NCI-H146 treated with DMSO at 0.1 percent for 48 hours (cell line): ENCODE results near the gene RFX7.

Source experiments
- DNase-seq: peaks from one replicate; lab custom pipeline; 2025; ENCODE audit not compliant: unreplicated experiment; lab: John Stamatoyannopoulos, UW

RFX7 gene

GRCh38 chr15:56244811-56245576 is 1.3 kb upstream of the RFX7 start:
- DNase-seq = peak; percentile 2

- peak; percentile 71 for DNase-seq
Measured at GRCh38 chr15:56244038-56244810, 545 bp upstream of the RFX7 start.

GRCh38 chr15:56242576-56243162 is 1.0 kb downstream of the RFX7 start:
- peak; percentile 35 for DNase-seq

GRCh38 chr15:56241374-56242105 is 2.1 kb downstream of the RFX7 start:
- DNase-seq = no peak

- no peak for DNase-seq
Measured at GRCh38 chr15:56240390-56240789, 3.3 kb downstream of the RFX7 start.

- no peak for DNase-seq
Measured at GRCh38 chr15:56236197-56236596, 7.5 kb downstream of the RFX7 start.

- DNase-seq = no peak
Measured at GRCh38 chr15:56234804-56235203, 8.9 kb downstream of the RFX7 start.

- no peak for DNase-seq
Measured at GRCh38 chr15:56233549-56233948, 10.1 kb downstream of the RFX7 start.

GRCh38 chr15:56232058-56232457 is 11.6 kb downstream of the RFX7 start:
- no peak for DNase-seq

GRCh38 chr15:56228854-56229253 is 14.8 kb downstream of the RFX7 start:
- no peak for DNase-seq

GRCh38 chr15:56228352-56228751 is 15.3 kb downstream of the RFX7 start:
- no peak for DNase-seq

- no peak for DNase-seq
Measured at GRCh38 chr15:56227780-56228179, 15.9 kb downstream of the RFX7 start.

- DNase-seq = no peak
Measured at GRCh38 chr15:56227306-56227705, 16.4 kb downstream of the RFX7 start.

- no peak for DNase-seq
Measured at GRCh38 chr15:56225520-56225919, 18.2 kb downstream of the RFX7 start.

GRCh38 chr15:56222302-56222701 is 21.4 kb downstream of the RFX7 start:
- no peak for DNase-seq

- no peak for DNase-seq
Measured at GRCh38 chr15:56217341-56217740, 26.3 kb downstream of the RFX7 start.

- no peak for DNase-seq
Measured at GRCh38 chr15:56215769-56216168, 27.9 kb downstream of the RFX7 start.

GRCh38 chr15:56211960-56212550 is 31.6 kb downstream of the RFX7 start:
- DNase-seq = no peak

GRCh38 chr15:56211064-56211463 is 32.6 kb downstream of the RFX7 start:
- DNase-seq = no peak

- no peak for DNase-seq
Measured at GRCh38 chr15:56208641-56209155, 35.0 kb downstream of the RFX7 start.

- DNase-seq = no peak
Measured at GRCh38 chr15:56208185-56208584, 35.5 kb downstream of the RFX7 start.
